Activated CD4-positive, alpha-beta T cell treated with anti-CD3 and anti-CD28 coated beads for 24 hours (primary cell): ENCODE results near the gene GRM5.
"Not testable (repeated sequence)": the region's sequence is repeated elsewhere in the genome, so short reads cannot be mapped to it uniquely, and the experiment has no call there.

Experiments used
- DNase-seq, 2 donors: peaks; one replicate each; pipeline ENCODE4 v3.0.0-alpha.2; 2020; ENCODE audit warnings: low read depth in 2 of 2

The GRM5 gene

DNA sequence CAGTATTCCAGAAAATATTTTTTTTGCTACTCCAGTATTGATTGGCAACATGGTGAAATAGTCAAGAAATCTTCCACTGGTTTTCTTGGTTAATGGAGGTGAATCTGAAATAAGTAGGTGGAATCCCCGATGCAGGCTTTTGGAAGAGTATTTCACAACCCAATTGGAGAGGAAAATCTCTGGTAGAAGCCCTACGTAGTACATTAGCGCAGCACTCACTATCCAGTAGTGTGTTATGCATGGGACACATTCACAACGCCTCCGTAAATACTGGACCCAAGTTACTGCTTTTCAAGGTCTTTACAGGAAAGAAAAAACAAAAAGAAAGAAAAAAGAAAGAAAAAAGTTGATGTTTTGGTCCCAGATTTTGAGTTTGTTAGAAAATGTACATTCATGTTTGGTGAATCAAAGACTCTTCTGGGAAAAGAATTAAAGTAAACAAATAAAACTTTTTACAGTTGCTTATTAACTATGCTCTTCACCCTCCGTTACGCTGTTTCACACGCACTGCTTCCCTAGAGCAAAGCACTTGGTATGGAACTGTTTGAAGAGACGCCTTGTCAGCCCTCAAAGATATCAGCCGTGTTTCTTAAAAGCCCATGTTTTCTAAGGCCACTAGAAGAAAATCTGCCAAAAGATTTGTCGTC lies 557.9 kb downstream of the GRM5 start:
- DNase-seq = no peak

DNA sequence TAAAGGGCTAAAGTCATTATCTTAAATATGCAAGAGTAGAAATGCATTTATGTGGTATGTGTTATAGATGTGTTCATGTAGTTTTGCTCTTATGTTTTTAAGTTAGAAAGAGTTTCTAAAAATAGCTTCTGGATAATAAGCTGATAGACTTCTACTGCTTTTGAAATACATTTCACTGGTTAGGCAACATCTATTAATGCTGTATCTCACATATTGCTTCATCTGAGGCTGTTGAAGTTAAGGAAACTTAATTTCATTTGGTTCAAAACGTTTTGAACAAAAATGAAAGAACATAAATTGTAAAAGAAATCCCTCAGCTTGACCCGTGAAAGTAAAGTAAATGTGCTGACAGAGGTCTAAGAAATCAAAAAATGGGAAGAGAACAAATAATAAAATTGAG lies 564.2 kb downstream of the GRM5 start:
- DNase-seq = no peak

DNA sequence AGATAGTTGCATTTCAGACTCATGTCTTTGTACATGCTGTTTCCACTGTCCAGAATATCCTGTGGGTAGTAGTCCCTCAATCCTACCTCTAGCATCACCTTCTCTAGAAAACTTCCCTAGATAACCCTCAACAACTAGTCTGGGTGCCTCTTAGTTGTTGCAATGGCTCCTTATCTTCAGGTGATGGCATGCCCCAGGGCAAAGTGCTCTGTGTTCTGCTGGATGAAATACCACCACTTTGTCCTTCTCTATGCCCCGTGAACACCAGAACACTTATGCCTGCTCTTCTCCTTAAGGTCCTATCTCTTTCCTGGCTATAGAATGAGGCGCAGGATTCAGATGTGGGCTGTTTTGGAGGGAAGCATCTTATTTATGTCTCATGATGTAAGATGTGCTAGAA lies 569.9 kb downstream of the GRM5 start:
- no peak for DNase-seq

- no peak for DNase-seq
Observed at GRCh38 chr11:88494848-88495247, 570.9 kb downstream of the GRM5 start.

DNA sequence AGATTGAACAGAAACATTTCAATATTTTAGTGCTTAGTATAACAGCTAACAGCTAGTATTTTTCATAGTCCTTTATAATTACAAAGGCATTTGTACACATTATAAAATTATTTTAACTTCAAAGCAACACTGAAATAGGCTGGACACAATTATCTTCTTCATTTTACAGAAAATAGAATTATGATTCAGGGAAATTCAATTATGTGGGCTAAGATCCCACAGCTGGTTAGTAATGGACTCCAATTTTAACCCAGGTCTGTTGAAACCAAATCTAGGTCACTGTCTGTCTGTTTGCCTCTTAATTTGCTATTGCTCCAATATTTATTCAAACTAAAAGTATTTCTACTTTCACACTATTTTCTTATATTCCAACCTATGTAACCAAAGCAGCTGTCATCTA lies 574.1 kb downstream of the GRM5 start:
- DNase-seq = no peak

DNA sequence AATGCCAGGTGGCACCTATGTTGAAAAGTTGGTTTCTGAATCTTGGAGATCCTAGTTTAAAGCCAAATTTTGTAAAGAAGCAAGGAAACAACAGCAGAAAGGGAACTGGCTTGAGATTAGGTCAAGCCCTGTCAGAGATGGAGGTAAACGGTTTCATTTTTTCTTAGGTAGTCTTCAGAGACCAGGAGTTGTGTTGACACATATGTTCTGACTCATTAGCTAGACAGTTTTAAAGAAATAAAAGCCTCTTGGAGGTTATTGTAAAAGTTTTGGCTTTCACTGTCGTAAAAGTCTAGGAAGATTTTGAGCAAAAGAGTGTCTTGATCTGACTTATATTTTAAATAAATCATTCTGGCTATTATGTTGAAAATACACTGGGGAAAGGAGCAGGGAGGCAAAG lies 576.8 kb downstream of the GRM5 start:
- DNase-seq = no peak

DNA sequence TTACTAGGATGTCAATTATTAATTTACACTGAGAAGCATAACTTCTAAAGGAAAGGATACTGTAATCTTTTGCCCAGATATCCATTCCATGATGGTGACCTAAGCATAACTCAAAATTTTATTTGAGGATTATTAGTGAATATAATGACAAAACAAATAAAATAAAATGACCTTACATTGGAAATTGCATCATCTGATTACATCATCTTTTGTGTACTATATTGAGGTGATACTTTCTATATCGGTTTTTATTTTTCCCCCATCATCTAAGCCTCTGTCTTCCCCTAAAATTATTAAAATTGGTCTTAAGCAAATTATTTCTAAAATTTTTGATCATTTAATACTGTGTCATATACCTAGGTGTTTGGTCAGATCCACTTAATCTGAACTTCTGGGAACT lies 578.1 kb downstream of the GRM5 start:
- no peak for DNase-seq

- DNase-seq = peak; percentile 10 to 11
Observed at GRCh38 chr11:88484873-88485621, 580.7 kb downstream of the GRM5 start.

DNA sequence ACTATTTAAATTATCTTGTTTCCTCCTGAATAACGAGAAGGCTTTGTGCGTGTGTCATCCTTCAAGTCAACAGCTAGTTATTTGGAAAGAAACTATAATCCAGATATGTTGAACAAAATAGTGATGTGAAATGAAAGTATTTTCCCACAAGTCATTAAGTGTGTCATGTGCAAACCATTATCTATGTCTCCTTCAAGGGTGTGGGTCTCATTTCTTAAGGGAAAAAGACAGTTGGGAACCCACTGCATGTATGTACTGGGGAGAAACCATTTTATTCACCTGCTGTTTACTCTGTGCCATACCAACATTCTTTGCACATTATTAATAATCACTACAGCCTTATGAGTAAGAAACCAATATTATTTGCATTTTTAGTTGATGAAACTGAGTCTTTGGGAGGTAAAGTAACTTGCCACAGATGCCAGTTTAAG lies 582.9 kb downstream of the GRM5 start:
- no peak for DNase-seq

DNA sequence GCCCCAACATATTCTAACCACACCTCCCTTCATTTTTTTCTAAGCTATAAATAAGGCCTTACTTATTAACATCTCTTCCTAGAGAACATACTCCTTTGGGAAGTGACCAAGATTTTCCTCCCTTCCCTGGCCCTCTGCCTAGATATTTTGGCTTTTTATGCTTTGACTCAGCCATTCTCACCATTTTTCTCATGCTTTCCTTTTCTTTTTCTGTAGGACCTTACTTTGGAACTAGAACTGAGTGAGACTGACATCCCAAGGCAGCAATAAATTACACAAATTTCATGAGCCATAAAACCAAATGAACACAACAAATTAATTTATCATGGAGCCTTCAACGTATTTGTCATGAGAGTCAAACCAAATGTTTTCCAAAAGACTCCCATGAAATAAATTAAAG lies 585.6 kb downstream of the GRM5 start:
- no peak for DNase-seq

DNA sequence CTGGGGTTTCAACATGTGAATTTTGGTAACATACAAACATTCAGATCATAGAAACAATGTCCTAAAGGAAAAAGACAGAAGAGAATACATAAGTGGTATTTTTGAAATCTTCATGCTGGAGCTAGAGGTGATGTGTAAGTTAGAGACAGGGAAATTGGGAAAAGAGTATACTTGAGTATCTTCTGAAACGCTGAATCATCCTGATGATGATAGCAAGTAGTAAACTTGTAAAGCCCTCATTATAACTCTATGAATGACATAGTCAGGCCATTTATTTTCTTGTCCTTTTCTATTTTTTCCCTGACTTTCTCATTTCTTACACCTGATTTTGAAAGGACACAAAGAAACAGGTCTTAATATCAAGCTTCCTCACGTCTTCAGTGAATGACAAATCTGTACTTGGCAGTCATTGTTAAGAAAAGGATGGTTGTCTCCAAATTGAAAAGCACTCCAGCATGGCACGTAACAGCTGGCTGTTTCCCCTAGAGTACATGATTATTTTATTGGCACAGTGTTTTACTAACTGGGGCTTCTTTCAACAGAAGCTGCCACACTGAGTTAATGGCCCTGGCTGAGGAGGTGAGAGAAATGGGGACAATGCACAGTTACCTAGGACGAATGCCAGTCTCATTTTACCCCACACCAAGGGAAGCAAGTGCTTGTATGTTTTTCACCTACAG lies 587.5 kb downstream of the GRM5 start:
- DNase-seq = no peak

DNA sequence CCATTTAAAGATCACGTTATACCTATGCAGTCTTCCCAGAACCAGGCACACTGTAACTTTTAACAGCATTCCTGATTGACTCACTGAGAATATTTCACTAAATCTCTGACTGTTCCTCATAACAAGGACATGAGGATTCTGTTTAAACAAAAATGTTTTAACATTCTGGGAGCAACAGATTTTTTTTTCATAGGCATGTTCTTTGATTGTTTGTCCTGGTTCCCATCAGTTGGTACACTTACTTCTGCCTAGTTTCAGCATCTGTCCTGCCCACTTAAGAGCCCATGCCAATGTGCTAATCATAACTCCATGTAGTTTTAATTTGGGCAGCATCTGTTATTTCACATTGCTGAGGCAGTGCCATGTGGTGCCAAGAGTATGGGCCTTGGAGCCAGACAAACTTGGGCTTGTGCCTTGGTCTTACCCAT lies 589.8 kb downstream of the GRM5 start:
- DNase-seq = no peak

DNA sequence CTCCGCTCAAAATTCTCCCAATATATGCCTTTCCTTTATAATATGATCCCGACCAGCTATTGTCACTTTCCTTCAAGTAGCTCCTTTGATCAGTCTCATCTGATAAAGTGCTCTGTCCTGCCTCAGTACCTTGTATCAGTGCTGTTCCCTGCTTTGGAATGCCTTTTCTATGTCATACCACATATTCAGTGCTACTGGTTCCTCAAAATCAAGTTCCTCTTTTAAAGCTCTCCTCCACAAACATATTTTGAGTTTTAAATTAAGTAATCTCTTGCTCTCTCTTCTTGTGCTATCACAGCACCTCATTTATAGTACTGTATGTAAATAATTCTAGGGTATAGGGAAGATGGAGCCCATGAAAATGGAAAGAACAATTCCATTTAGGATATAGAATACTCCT lies 591.1 kb downstream of the GRM5 start:
- no peak for DNase-seq

DNA sequence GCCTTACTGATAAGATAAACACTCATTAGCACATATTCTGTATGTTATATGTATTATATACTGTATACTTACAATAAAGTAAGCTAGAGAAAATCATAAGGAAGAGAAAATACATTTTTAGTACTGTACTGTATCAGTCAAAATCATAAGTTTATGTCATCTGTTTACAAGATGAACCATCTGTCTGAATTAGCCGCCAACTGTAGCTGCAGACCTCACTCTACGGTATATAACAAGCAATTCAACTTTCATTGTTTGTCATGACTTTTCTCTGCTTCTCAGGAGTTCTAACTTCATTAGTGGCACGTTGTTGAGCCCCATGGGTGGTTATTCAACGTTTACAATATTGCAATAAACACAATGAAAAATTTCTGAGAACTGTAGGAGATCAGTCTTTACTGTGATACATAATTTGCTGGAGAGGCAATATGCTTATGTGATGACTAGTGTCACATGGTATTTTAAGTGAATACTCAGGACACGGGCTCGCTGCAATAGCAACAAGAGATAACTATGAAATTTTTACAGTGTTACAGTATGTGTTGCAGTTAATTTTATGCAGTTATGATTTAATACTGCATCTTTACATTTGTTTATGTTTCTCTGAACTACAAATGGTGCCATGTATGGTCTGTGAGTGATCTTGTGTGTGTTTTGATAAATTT lies 596.1 kb downstream of the GRM5 start:
- no peak for DNase-seq

DNA sequence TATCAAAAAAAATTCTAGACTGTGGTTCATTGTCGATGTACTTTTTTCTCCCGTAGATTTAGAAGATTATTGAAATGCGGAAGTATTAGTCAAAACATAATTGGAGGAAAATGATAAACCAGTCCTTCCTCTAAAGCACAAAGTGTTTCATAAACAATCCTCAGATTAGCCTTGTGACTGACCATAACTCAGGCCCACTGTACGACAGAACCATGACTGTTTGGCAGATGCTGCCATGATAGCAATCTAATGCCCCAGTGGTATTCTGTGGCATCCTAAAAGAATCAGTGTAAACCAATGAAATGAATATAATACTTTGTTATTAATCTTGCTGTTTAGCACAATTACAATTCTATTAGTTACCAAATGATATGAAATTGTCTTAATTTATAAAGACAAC lies 601.3 kb downstream of the GRM5 start:
- DNase-seq = no peak

- not testable (repeated sequence) for DNase-seq
Observed at GRCh38 chr11:88463301-88463700, 602.5 kb downstream of the GRM5 start.

- not testable (repeated sequence) for DNase-seq
Observed at GRCh38 chr11:88458047-88458446, 607.7 kb downstream of the GRM5 start.

- no peak for DNase-seq
Observed at GRCh38 chr11:88455974-88456373, 609.8 kb downstream of the GRM5 start.

- DNase-seq = no peak
Observed at GRCh38 chr11:88454881-88455280, 610.9 kb downstream of the GRM5 start.
